Smooth muscle cell of trachea (primary cell): ENCODE data around the gene B3GALNT1. TPM values are rescaled to one million over a fixed set of nuclear protein-coding genes. Genes with fewer than 3 reads are reported as not detected.

ENCODE experiments used
- total RNA-seq: library from RNA; depleted of rRNA; stranded (reverse); fragments of >200 nt; gene quantifications from 2 replicates; pipeline ENCODE4 v1.2.1, GENCODE V29; 2014

Gene B3GALNT1, protein sequence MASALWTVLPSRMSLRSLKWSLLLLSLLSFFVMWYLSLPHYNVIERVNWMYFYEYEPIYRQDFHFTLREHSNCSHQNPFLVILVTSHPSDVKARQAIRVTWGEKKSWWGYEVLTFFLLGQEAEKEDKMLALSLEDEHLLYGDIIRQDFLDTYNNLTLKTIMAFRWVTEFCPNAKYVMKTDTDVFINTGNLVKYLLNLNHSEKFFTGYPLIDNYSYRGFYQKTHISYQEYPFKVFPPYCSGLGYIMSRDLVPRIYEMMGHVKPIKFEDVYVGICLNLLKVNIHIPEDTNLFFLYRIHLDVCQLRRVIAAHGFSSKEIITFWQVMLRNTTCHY
- total RNA-seq = 15.9 and 16.9 TPM in 2 replicates

DNA sequence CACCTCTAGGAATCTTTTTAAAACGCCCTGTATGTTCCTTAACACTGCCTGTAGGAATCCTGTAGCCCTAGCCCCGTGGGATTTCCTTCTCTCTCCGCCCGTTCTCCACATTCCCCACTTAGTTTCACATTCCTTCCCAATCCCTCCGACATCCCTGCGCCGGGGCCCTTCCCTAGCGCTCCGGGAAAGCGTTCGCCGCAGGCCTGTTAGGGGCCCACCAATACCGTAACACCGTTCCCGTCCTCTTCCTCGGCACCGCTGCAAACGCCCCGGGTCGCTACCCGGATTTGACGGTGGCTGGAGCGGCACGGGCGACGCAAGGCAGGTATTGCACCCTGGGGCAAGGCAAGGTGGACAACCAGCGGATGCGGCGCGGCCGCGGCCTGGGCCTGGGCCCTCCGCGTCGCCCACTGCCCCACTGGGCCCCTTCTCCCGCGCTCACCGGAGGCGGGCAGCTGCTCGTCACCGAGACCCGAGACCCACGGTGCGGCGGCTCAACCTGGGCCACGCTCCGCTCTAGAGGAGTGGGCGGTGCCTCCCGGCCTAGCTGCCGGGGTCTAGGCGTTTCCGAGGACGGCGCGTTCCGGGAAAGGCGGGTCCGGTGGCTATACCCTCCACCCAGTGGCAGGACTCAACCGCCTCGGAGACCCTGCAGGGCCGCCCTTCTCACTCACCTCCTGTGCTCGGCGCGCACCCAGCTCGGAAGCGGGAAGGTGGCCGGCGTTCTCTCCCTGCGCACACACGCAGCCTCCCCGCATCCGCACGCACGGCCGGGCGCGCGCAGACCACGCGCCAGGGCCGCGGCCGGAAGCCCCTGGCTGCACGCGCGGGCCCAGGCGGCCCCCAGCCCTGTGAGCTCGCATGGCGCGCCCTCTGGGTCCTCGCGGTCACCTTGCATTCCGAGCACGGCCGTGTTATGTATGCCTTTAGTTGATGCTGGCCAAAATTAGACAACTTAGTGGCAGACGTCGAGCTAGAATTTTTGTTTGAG is at the start of gene B3GALNT1:
Gene B3GALNT1, minus strand, starts transcription at position 789 of the 991 bp plus-strand sequence. CDS start 18,595 bp downstream, outside the sequence.

Other genes with a start within 250 kb of the B3GALNT1 start
- gene NMD3, start 116.0 kb upstream of the B3GALNT1 start, total RNA-seq = 97.9 and 106 TPM in 2 replicates